Upper lobe of right lung (tissue), 1 donor: ENCODE measurements around the gene PPP6R1. TPM values are rescaled to one million over a fixed set of nuclear protein-coding genes. Genes with fewer than 3 reads are reported as not detected.

ENCODE experiments used
- ATAC-seq: fragments of 200-7000 bp; cut with Tn5 transposase; one replicate; pipeline ENCODE4 v1.9.1; 2020; ENCODE audit warnings: mild to moderate bottlenecking, moderate library complexity
- DNase-seq: peaks from one replicate; pipeline ENCODE4 v3.0.0-alpha.2; 2020
- H3K27ac ChIP-seq: fragments of 200-600 bp; one replicate; pipeline ENCODE4 v1.8.0; 2022
- H3K27me3 ChIP-seq: fragments of 200-600 bp; one replicate; pipeline ENCODE4 v1.8.0; 2022; ENCODE audit warnings: mild to moderate bottlenecking
- H3K36me3 ChIP-seq: fragments of 200-600 bp; one replicate; pipeline ENCODE4 v1.8.0; 2022
- H3K4me1 ChIP-seq: fragments of 200-600 bp; one replicate; pipeline ENCODE4 v1.8.0; 2022
- H3K4me3 ChIP-seq: fragments of 200-600 bp; one replicate; pipeline ENCODE4 v1.8.0; 2022; ENCODE audit warnings: mild to moderate bottlenecking
- H3K9me3 ChIP-seq: fragments of 200-600 bp; one replicate; pipeline ENCODE4 v1.8.0; 2022
- CTCF ChIP-seq: fragments of 200-600 bp; IDR thresholded peaks from one replicate; pipeline ENCODE4 v1.8.0; 2022; ENCODE audit warnings: antibody characterized with exemption
- intact Hi-C: fragments of 100-400 bp; cut with DNase I; formaldehyde crosslinking; loops from one replicate; pipeline ENCODE4 v1.11.0; 2022
- total RNA-seq: library from RNA; stranded (reverse); fragmentation: NEBNext Ultra II Directional; extraction: Animal tissue kit (Norgen Biotek cat#: 25700); gene quantifications from one replicate; pipeline ENCODE4 v1.2.1, GENCODE V29; 2021
- donor health status: DM: no; HTN: yes; CAD: no; lungs with severe emphysema.

The PPP6R1 gene
- total RNA-seq, 1 donor from 2014 or later: 61.0 TPM

GRCh38 chr19:55285229-55285890 is 26.5 kb upstream of the PPP6R1 start:
- H3K9me3 ChIP-seq: no peaks in the 10 kb centered on the region
- no peak overlapping the region for H3K27ac ChIP-seq
- H3K27me3 ChIP-seq: no peaks in the 10 kb centered on the region
- DNase-seq (no peak), ATAC-seq (no peak)
- intact Hi-C loops: no loop called here
- no peak overlapping the region for H3K4me3 ChIP-seq
- peaks cover 3% of the 10 kb centered on the region for H3K4me1 ChIP-seq
- no peaks in the 10 kb centered on the region for H3K36me3 ChIP-seq
- no peak for TF ChIP-seq CTCF

- H3K27ac ChIP-seq: no peak overlapping the region
- H3K9me3 ChIP-seq: no peaks in the 10 kb centered on the region
- ATAC-seq: no peak
- no peak for TF ChIP-seq CTCF
- no peak overlapping the region for H3K4me3 ChIP-seq
- intact Hi-C loops: no loop called here
- H3K4me1 ChIP-seq: peaks cover 3% of the 10 kb centered on the region
- no peaks in the 10 kb centered on the region for H3K36me3 ChIP-seq
- no peak for DNase-seq
- no peaks in the 10 kb centered on the region for H3K27me3 ChIP-seq
Measured at GRCh38 chr19:55284405-55285058, 25.7 kb upstream of the PPP6R1 start.

GRCh38 chr19:55283548-55284377 is 24.9 kb upstream of the PPP6R1 start, which contains the start of gene BRSK1:
Gene BRSK1, plus strand, starts transcription at chr19:55283997. Its CDS starts 446 bp downstream, at chr19:55284443.
- Histone ChIP-seq H3K27ac (no peak within 1 kb of the TSS), H3K27me3 (no peaks in the 10 kb centered on the region), H3K36me3 (no peaks in the 10 kb centered on the region), H3K4me3 (peak within 1 kb of the TSS; percentile 21), H3K9me3 (no peaks in the 10 kb centered on the region), H3K4me1 (peaks cover 10% of the 10 kb centered on the region)
- intact Hi-C loops: no loop called here
- ATAC-seq: no peak
- no peak for TF ChIP-seq CTCF
- no peak for DNase-seq

- ATAC-seq (peak; percentile 96), DNase-seq (peak; percentile 96)
- no peak for TF ChIP-seq CTCF
- Histone ChIP-seq H3K27me3 (no peaks in the 10 kb centered on the region), H3K36me3 (peaks cover 14% of the 10 kb centered on the region), H3K9me3 (no peaks in the 10 kb centered on the region), H3K4me3 (peak within 1 kb of the TSS; percentile 76), H3K4me1 (peaks cover 10% of the 10 kb centered on the region), H3K27ac (peak within 1 kb of the TSS; percentile 79)
- intact Hi-C loops: no loop called here
Measured at GRCh38 chr19:55279770-55280643, 21.2 kb upstream of the PPP6R1 start, which contains the start of gene HSPBP1. Gene HSPBP1, minus strand, starts transcription at chr19:55280110. Its CDS starts 502 bp downstream, at chr19:55279608.

GRCh38 chr19:55279340-55279739 is 20.5 kb upstream of the PPP6R1 start:
- intact Hi-C loops: no loop called here
- peaks cover 18% of the 10 kb centered on the region for H3K36me3 ChIP-seq
- peaks cover 10% of the 10 kb centered on the region for H3K4me1 ChIP-seq
- no peak for TF ChIP-seq CTCF
- H3K9me3 ChIP-seq: no peaks in the 10 kb centered on the region
- peak overlapping the region; percentile 79 for H3K27ac ChIP-seq
- no peak for ATAC-seq
- DNase-seq: no peak
- H3K4me3 ChIP-seq: peak overlapping the region; percentile 76
- no peaks in the 10 kb centered on the region for H3K27me3 ChIP-seq
